HL-60/S4 (cell line): Measurements from ENCODE around the gene COL24A1.

Experiments used
- in situ Hi-C: fragments of 300-500 bp; cut with MboI; formaldehyde crosslinking; loops from 2 replicates; pipeline ENCODE4 v1.14.3; 2022; ENCODE audit warnings: low sequenced_read_pairs

COL24A1 gene

GRCh38 chr1:85705940-85706339 lies 450.6 kb downstream of the COL24A1 start:
- in situ Hi-C loops: no loop called here

DNA sequence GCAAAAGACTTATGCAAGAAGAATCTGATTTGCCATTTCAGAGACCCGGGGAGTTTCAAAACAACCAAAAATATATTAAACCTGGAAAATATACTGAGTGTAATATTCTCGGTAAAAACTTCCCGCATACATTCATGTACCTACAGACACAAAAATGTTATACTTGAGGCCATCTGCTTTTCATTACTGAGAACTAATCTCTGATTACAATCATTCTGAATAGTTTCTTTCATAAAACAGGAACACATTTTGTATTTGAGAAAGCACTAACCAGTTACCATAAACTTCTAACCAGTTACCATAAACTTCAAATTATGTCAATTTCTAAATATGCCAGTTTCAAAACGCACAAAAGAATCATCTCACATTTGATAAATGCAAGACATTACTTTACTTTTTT lies 456.1 kb downstream of the COL24A1 start:
- in situ Hi-C loops: no loop called here

- in situ Hi-C loops: no loop called here
Measured at GRCh38 chr1:85697895-85698294, 458.7 kb downstream of the COL24A1 start.

- in situ Hi-C loops: no loop called here
Measured at GRCh38 chr1:85692730-85693314, 463.8 kb downstream of the COL24A1 start.

GRCh38 chr1:85689775-85690404 lies 466.7 kb downstream of the COL24A1 start:
- in situ Hi-C loops: no loop called here

GRCh38 chr1:85683292-85684025 lies 473.1 kb downstream of the COL24A1 start:
- in situ Hi-C loops: no loop called here

GRCh38 chr1:85681087-85681486 lies 475.5 kb downstream of the COL24A1 start:
- in situ Hi-C loops: no loop called here
